ENCODE results near the gene CNTNAP2.

The CNTNAP2 gene

DNA sequence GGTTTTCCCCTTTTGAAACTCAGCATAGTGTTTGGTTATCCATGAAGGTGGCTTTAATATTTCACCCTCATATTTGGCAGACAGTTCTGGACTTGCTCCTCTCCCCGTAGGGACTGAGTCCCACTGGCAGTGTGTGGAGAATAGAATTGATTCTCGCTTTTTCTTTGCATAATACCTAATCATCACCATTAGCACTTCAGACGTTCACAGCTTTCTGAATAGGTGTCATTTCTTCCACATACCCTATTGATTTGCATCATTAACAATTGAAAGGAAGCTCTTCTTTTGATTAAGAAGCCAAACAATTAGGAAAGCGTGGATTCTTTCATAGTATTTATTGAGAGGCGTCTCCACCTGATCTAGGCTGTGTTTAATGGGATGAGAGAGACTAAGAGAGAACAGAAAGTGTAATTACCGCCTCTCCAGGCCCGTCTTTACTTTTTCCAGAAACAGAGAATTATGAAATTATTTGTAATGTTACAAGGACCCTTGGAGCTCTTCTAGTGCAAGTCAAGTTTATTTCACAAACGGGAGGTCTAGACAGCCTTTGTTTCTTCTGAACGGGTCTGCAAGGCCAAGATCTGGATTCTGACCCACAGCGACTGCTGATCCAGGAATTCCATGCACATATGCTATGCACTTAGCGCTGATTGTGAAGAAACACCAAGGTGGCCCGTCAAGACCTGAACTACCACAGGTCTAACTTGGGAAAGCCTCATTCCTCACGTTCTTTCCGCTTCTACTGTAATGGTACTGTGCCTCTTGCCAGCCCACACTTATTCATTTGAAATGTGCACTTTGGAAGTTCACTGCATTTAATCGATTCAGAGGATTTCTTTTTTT is 2224.1 kb downstream of the CNTNAP2 start:
- no peak for DNase-seq (ENCODE audit: low read depth, low spot score)
- H3K27ac ChIP-seq, result no peak overlapping the region

GRCh38 chr7:148344406-148344805 is 2227.8 kb downstream of the CNTNAP2 start:
- H3K27ac ChIP-seq, result no peak overlapping the region
- DNase-seq (ENCODE audit: low read depth, low spot score), result no peak

DNA sequence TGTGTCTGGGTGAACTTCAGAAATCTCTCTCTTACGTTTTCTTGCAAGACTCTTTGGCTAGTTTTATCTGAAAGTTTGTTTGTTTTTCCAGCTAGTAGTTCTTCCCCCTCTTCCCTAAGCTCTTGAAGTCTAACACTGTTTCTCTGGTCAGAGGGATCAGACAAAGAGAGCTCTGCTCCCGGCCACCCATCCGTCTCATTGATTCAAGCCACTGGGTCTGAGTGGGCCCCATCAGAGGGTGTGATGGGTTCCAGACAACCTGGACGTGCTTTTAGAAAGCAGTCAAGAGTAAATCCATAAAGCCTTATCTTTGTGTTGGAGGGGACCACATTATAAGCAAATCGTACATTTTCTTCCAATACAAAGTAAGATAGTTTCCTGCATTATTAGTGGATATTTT is 2231.4 kb downstream of the CNTNAP2 start:
- H3K27ac ChIP-seq, result no peak overlapping the region
- no peak for DNase-seq (ENCODE audit: low read depth, low spot score)

DNA sequence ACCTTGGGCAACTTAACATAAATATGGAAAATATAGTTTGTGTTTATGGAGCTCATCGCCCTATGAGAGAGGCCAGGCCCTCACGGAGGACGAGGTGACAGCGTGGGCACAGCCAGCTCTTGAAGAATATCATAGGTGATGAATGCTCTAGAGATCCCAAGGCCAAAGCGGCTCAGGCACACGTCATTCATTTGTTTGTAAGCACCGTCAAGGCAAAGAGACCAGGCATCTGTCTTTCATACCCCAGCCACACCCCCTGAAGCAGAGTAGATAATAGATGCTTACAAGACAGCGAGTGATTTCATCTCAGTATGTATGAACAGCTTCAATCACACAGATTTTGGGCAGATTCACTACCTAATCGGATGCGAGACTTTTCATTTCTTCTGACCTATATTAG is 2231.9 kb downstream of the CNTNAP2 start:
- no peak overlapping the region for H3K27ac ChIP-seq
- DNase-seq (ENCODE audit: low read depth, low spot score), result no peak

DNA sequence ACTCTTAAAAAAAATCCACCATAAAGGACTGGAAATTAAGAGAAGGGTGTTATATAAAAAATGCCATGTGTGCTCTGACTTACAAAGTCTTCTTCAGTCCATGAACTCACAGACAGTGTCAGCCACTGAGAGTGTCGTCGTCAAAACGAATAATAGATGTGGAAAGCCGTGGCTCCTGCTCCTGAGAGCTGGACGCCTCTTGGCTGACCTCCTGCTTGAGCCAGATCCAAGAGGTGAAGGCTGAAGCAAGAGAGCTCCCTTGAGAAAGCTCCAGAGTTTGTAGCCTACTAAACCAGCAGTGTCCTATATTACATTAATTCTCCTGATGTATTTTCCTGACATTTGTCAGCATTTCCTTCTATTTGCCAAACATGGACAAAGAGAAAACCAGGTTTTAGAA is 2239.7 kb downstream of the CNTNAP2 start:
- DNase-seq (ENCODE audit: low read depth, low spot score), result no peak
- no peak overlapping the region for H3K27ac ChIP-seq

GRCh38 chr7:148362541-148362940 is 2245.9 kb downstream of the CNTNAP2 start:
- H3K27ac ChIP-seq, result no peak overlapping the region
- no peak for DNase-seq (ENCODE audit: low read depth, low spot score)

- H3K27ac ChIP-seq, result no peak overlapping the region
- DNase-seq (ENCODE audit: low read depth, low spot score), result no peak
Measured at GRCh38 chr7:148367731-148368475, 2251.3 kb downstream of the CNTNAP2 start.

- DNase-seq (ENCODE audit: low read depth, low spot score), result no peak
- no peak overlapping the region for H3K27ac ChIP-seq
Measured at GRCh38 chr7:148368562-148368961, 2252.0 kb downstream of the CNTNAP2 start.

DNA sequence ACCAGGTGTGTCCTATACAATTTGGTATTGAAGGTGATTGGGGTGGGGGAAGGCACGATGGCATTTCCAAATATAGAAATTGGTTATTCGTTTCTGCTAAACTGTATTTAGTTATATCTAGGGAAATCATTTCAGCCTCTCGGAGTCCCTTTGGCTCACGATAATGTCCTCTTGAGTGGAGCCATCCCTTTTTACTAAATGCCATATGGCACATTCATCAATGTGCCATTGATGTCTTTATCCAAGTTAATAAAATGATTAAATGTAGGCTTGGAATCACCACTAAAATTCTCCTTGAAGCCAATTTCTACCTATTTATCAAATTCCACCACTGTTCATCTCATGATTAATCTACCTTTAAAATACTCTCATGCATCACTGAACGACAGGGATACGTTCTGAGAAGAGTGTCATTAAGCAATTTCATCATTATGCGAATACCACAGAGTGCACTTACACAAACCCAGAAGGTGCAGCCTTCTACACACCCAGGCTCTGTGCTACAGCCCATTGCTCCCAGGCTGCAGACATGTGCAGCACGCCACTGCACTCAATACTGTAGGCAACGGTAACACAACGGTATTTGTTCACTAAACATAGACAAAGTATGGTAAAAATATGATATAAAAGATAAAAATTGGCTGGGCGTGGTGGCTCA is 2254.8 kb downstream of the CNTNAP2 start:
- H3K27ac ChIP-seq, result no peak overlapping the region
- DNase-seq (ENCODE audit: low read depth, low spot score), result no peak

DNA sequence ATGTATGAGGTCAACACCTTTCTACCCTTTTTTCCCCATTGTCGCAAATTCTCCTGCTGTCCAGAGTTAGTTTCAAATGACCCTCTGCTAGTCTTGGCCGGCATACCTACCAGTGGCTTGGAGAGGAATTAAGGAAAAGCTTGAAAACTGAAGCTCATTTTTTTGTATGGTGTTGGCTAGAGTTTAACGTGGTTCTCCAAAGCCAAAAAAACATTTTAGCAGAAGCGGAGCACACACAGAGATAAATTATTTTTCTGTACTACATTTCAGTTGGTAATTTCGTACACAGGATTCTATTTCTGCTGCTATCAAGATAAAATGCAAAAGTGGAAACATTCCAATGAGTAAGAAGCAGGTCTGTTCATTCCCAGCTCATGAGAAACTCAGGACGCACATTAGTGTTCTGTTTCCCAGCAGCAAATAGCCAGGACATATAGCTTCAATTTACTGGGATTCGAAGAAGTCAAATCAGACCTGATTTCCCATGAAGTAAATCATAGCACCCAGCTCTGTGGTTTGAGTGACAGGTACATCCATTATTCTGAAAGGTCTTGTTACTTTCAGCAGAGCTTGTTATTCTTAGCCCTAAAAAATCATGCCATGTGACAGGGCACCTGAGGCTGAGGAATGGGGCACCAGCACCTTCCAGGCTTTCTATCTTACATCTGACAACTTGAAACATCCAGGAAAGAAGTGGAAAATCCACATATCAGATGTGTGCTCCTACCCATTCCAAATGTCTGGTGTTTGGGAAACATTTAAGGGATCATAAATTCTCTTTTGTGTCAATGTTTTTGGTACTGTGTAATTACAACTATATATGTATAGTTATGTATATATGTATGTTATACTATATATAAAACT is 2258.0 kb downstream of the CNTNAP2 start:
- no peak overlapping the region for H3K27ac ChIP-seq
- no peak for DNase-seq (ENCODE audit: low read depth, low spot score)

- DNase-seq (ENCODE audit: low read depth, low spot score), result no peak
Measured at GRCh38 chr7:148379677-148380076, 2263.1 kb downstream of the CNTNAP2 start.

DNA sequence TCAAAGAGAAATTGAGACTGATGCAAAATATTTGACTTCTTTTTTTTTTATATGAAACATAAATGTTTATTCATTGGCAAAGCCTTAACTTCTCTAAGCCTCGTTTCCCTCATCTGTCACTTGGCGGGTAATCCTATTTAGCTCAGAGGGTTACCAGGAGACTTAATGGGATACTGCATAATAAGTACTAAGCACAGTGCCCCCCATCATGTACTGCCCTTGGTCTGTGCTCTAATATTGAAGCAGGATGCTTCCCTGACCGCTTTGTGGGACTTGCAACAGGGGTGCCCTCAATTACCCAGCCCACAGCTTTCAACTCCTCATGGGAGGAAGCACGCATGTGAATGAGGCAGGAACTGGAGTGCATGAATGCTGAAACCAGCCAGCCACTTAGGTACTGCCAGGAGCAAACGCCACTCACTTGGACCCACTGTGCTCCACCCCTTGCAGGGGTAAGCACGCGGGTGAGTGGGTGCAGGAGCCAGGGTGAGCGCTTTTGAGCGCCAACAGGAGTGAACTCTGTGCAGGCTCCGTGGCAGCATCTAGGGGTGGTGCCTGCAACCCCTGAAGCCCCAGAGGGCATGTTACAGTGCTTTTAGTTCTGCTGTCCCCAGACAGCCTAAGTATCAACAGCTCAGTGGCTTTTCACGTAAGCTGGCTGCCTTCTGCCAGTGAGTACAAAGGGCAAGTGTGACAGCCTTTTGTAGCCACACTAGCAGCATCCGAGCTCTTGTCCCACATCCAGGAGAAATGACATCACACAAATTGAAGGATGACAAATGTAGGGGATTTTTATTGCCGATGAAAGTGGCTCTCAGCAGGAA is 2264.2 kb downstream of the CNTNAP2 start:
- DNase-seq (ENCODE audit: low read depth, low spot score), result no peak
- no peak overlapping the region for H3K27ac ChIP-seq

More at GRCh38 chr7:148379677-148380076, 2263.1 kb downstream of the CNTNAP2 start:
- no peak overlapping the region for H3K27ac ChIP-seq

DNA sequence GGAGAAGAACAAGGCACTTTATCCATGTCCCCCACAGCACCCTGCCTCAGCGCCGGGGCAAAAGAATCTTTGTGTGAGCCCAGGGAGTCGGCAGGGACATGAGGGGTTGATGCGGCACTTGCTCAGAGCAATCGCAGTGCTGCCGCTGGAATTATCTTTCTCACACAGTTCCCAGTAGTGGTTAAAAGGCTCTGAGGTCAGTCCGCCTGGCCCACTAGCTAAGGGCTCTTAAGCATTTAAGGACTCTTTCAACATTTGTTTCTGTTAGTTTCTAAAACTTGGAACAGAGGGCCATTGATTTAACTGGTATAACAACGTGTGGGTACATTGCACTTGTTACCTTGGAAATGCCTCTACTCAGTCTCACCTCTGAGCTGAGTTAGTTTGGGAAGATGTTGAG is 2266.0 kb downstream of the CNTNAP2 start:
- no peak overlapping the region for H3K27ac ChIP-seq

GRCh38 chr7:148383651-148384050 is 2267.1 kb downstream of the CNTNAP2 start:
- H3K27ac ChIP-seq, result no peak overlapping the region
- no peak for DNase-seq (ENCODE audit: low read depth, low spot score)

More for the DNA sequence above, 2266.0 kb downstream of the CNTNAP2 start:
- DNase-seq (ENCODE audit: low read depth, low spot score), result no peak

DNA sequence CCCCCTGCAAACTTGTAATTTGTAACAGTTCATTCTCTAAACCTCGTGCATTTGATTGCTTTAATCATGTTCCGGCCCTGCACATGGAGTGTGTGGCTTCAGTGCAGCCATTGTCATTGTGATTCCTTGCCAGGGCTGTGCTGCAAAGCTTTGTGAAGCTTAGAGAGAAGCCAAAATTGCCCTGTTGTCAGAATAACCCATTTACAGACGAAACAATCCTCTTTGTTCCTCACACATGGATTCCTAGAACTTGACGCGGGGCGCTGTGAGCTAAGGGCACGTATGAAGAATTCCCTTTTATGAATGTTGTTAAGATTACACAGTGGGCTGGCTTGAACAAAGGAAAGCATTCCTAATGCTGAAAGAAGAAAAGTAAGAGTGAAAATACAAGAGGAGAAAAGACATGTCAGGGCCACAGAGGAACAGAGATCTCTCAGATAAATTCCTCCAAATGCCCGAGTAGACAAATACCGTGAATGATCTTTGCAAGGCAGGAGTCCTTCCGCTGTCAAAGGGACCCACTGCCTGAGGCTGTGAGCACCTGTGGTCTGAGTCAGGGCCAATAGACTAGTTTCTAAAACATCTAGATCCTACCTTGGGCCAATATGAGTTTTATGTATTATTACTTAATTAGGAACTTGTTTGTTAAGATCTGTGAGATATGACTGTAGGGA is 2268.5 kb downstream of the CNTNAP2 start:
- DNase-seq (ENCODE audit: low read depth, low spot score), result no peak
- H3K27ac ChIP-seq, result no peak overlapping the region

DNA sequence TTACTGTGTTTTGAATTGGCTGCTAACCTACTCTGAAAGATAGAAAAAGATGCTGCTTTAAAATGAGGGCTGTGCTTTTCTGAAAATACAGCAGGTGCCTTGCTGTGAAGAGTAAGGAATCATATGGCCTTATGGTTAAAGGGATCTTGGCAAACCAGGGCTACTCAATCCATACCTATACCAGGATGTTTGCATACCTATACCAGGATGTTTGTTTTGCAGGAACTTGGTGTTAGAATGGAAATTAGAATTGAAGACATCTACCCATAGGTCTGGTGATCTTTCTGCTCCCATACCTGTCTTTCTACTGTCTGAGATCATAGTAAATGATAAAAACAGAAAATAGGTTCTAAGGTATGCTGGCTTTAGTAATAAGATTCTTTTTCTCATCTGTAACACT is 2273.8 kb downstream of the CNTNAP2 start:
- H3K27ac ChIP-seq, result no peak overlapping the region
- DNase-seq (ENCODE audit: low read depth, low spot score), result no peak

- no peak for DNase-seq (ENCODE audit: low read depth, low spot score)
- H3K27ac ChIP-seq, result no peak overlapping the region
Measured at GRCh38 chr7:148391591-148391990, 2275.0 kb downstream of the CNTNAP2 start.

DNA sequence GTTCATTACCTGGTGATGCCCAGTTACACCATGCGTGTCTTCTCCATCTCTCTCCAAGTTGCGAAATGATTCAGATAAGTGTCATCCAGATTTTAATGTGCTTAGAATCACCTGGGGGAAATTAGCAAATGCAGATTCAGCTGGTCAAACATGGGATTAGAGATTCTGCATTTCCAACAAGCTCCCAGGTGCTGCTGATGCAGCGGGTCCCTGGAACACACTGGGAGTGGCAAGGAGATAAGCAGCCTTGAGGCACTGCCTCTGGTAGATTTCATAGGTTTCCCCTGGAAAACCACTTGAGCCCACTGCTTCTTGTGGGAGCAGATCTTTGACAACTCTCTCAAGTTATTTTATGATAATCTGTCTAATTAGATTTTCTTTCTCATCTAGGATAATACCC is 2278.0 kb downstream of the CNTNAP2 start:
- no peak for DNase-seq (ENCODE audit: low read depth, low spot score)

DNA sequence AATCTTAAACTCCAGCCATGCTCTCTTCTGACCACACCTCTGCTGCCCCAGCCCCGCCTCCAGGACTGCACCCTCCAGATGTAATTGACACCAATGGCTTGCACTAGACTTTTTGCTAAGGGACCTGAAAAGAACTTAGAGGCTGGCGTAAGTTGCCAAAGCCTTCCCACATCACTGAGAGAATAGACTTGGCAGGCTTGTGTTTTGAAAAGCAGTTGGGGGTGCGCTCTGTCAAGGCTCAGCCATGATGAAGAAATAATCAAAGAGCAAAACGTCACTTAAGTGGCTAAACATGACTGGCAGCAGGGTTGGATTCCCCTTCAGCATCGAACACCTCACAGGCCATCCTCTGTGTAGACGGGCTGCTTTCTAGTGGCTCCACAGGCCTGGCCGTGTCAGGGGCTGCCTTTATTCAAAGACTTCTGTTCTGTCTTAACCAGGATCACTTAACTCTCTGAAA is 2278.8 kb downstream of the CNTNAP2 start:
- no peak overlapping the region for H3K27ac ChIP-seq
- no peak for DNase-seq (ENCODE audit: low read depth, low spot score)

More for the DNA sequence above, 2278.0 kb downstream of the CNTNAP2 start:
- no peak overlapping the region for H3K27ac ChIP-seq
